HG02759 (cell line): ENCODE results near the gene RPL35A.

ENCODE experiments used
- ATAC-seq: cut with Tn5 transposase; IDR thresholded peaks from one replicate; pipeline ENCODE4 v1.9.1; 2021; ENCODE audit warnings: mild to moderate bottlenecking, moderate library complexity; ENCODE audit not compliant: unreplicated experiment

The RPL35A gene

GRCh38 chr3:197994736-197995135, 44.7 kb downstream of the RPL35A start:
- no peak for ATAC-seq

- ATAC-seq = no peak
Observed at GRCh38 chr3:197996855-197997254, 46.9 kb downstream of the RPL35A start.

GRCh38 chr3:197997936-197998335, 47.9 kb downstream of the RPL35A start:
- ATAC-seq = no peak
